CMK (cell line): Measurements from ENCODE around the gene CYBA.
A peak's percentile ranks its signal among the peaks of the same experiment; 100 is the strongest.
"Not testable (repeated sequence)": the region's sequence is repeated elsewhere in the genome, so short reads cannot be mapped to it uniquely, and the experiment has no call there.

Source experiments
- DNase-seq: peaks from one replicate; pipeline ENCODE4 v3.0.0-alpha.2; 2010; ENCODE audit warnings: low read depth

CYBA gene

GRCh38 chr16:88686439-88687253 lies 35.8 kb upstream of the CYBA start, which contains the start of gene SNAI3:
Gene SNAI3, minus strand, starts transcription at chr16:88686507. Its CDS starts 101 bp downstream, at chr16:88686406.
- peak; percentile 81 for DNase-seq

- DNase-seq = no peak
These were observed 35.2 kb upstream of the CYBA start for GRCh38 chr16:88686062-88686438.

- DNase-seq = no peak
These were observed 34.6 kb upstream of the CYBA start for GRCh38 chr16:88685156-88686061.

- no peak for DNase-seq
These were observed 33.8 kb upstream of the CYBA start for GRCh38 chr16:88684569-88685155.

GRCh38 chr16:88681709-88682451 lies 31.0 kb upstream of the CYBA start:
- DNase-seq = no peak

GRCh38 chr16:88681084-88681680 lies 30.3 kb upstream of the CYBA start:
- DNase-seq = no peak

GRCh38 chr16:88680554-88681083 lies 29.8 kb upstream of the CYBA start:
- DNase-seq = no peak

GRCh38 chr16:88678224-88678979 lies 27.5 kb upstream of the CYBA start:
- no peak for DNase-seq

- no peak for DNase-seq
These were observed 26.9 kb upstream of the CYBA start for GRCh38 chr16:88677721-88678120.

GRCh38 chr16:88676502-88677242 lies 25.8 kb upstream of the CYBA start:
- DNase-seq = no peak

GRCh38 chr16:88673716-88674379 lies 23.0 kb upstream of the CYBA start:
- DNase-seq = no peak

- no peak for DNase-seq
These were observed 21.9 kb upstream of the CYBA start for GRCh38 chr16:88672776-88673175.

GRCh38 chr16:88671806-88672205 lies 21.0 kb upstream of the CYBA start:
- DNase-seq = no peak

- DNase-seq = no peak
These were observed 19.1 kb upstream of the CYBA start for GRCh38 chr16:88669980-88670379.

- not testable (repeated sequence) for DNase-seq
These were observed 18.6 kb upstream of the CYBA start for GRCh38 chr16:88669493-88669892.

GRCh38 chr16:88667461-88667860 lies 16.6 kb upstream of the CYBA start:
- DNase-seq = no peak

GRCh38 chr16:88665570-88665969 lies 14.7 kb upstream of the CYBA start:
- DNase-seq = no peak

- no peak for DNase-seq
These were observed 14.3 kb upstream of the CYBA start for GRCh38 chr16:88665148-88665547.
